ENCODE results near the gene EIF3D.
A peak's percentile ranks its signal among the peaks of the same experiment; 100 is the strongest.

EIF3D gene

DNA sequence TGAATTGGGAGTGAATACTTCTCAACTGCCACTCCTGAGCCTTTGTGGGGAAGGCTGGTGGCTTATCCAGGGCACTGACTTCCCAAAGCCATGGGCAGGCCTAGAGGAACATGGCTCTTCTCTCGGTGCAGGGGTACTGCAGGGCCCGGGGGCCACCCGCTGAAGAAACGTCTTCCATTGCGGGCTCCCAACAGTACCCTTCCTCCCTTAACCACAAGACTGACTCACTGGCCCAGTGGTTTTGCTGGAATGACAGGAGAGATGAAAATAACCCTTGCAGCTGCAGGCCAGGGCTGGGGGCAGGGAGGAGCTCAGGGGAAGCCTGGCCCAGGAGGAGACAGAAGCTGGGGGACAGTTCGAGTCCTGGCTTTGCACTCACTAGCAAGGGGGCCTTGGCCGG, 61.0 kb downstream of the EIF3D start:
- no peak for TF ChIP-seq CTCF (IDR thresholded peaks at IDR 0.05; ENCODE audit: low read depth, low read length)
- DNase-seq (ENCODE audit: low read depth in 2 of 2), result peak; percentile 92 to 96
- peak overlapping the region in 1 of 2 donors; percentile 3 for H3K4me3 ChIP-seq (replicated peaks in 1 of 2; ENCODE audit: low read depth in 2 of 2, low read length in 2 of 2)

GRCh38 chr22:36467042-36467810, 61.7 kb downstream of the EIF3D start:
- no peak overlapping the region for H3K4me3 ChIP-seq (replicated peaks in 1 of 2; ENCODE audit: low read depth in 2 of 2, low read length in 2 of 2)
- TF ChIP-seq CTCF (IDR thresholded peaks at IDR 0.05; ENCODE audit: low read depth, low read length), result no peak
- DNase-seq (ENCODE audit: low read depth in 2 of 2), result peak; percentile 83 to 88

GRCh38 chr22:36466258-36466657, 62.7 kb downstream of the EIF3D start:
- no peak for DNase-seq (ENCODE audit: low read depth in 2 of 2)
- no peak for TF ChIP-seq CTCF (IDR thresholded peaks at IDR 0.05; ENCODE audit: low read depth, low read length)
- no peak overlapping the region for H3K4me3 ChIP-seq (replicated peaks in 1 of 2; ENCODE audit: low read depth in 2 of 2, low read length in 2 of 2)

GRCh38 chr22:36465232-36466021, 63.5 kb downstream of the EIF3D start:
- H3K4me3 ChIP-seq (replicated peaks in 1 of 2; ENCODE audit: low read depth in 2 of 2, low read length in 2 of 2), result no peak overlapping the region
- TF ChIP-seq CTCF (IDR thresholded peaks at IDR 0.05; ENCODE audit: low read depth, low read length), result no peak
- peak; percentile 72 to 95 for DNase-seq (ENCODE audit: low read depth in 2 of 2)

DNA sequence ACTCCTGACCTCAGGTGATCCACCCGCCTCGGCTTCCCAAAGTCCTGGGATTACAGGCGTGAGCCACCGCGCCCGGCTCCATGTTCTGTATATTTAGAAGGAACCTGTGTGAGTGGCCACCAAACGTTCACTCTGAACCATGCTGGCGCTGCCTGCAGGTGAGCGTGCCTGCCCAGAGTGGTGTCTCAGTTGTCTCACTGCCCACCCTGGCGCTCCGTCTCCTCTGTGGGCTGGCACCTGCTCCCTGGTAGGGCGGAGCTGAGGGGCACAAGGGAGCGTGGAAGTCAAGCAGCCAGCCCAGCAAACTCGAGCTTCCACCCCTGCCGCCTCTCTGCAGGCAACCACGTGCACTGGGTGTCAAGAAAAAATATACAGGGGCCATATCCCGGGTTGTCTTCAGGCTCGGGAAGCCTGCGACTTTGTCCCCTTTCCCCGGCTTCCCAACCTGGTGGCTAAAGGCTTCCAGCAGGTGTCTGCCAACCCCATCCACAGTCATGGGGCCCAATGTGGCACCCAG, 64.2 kb downstream of the EIF3D start:
- no peak for TF ChIP-seq CTCF (IDR thresholded peaks at IDR 0.05; ENCODE audit: low read depth, low read length)
- no peak for DNase-seq (ENCODE audit: low read depth in 2 of 2)
- H3K4me3 ChIP-seq (replicated peaks in 1 of 2; ENCODE audit: low read depth in 2 of 2, low read length in 2 of 2), result no peak overlapping the region

DNA sequence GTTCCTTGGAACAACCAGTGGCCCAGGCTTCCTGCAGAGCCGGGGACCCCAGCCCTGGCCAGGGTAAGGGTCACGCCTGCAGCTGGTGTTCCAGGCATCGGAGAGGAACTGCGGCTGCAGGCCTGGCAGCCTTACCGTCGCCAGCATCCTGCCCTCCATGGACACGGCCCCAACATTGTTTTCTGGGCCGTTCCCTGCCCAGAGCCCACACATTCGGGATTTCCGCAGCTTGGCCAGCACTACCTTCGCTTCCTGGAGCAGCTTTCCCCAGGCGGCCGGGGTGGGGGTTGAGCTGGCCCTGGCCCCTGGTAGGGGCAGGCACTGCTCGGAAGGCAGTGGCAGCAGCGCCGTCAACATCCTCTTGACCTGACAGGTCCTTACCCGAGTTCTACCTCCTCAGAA, 65.2 kb downstream of the EIF3D start:
- H3K4me3 ChIP-seq (replicated peaks in 1 of 2; ENCODE audit: low read depth in 2 of 2, low read length in 2 of 2), result no peak overlapping the region
- no peak for TF ChIP-seq CTCF (IDR thresholded peaks at IDR 0.05; ENCODE audit: low read depth, low read length)
- DNase-seq (ENCODE audit: low read depth in 2 of 2), result no peak

Data from cardiac fibroblast (primary cell).